ENCODE measurements around the gene PSKH1.
"Not testable (repeated sequence)": the region's sequence is repeated elsewhere in the genome, so short reads cannot be mapped to it uniquely, and the experiment has no call there.

The PSKH1 gene

GRCh38 chr16:67892899-67893742, at the start of gene PSKH1:
TSS of gene PSKH1 (plus strand) at chr16:67893254. CDS start at chr16:67908750, 15,496 bp downstream.
- DNase-seq (ENCODE audit: low spot score): peak; percentile 99

- DNase-seq (ENCODE audit: low spot score): peak; percentile 29
Observed at GRCh38 chr16:67843343-67843765, 49.7 kb upstream of the PSKH1 start.

- no peak for DNase-seq (ENCODE audit: low spot score)
Observed at GRCh38 chr16:67844497-67844896, 48.6 kb upstream of the PSKH1 start.

- DNase-seq (ENCODE audit: low spot score): no peak
Observed at GRCh38 chr16:67845291-67846062, 47.6 kb upstream of the PSKH1 start.

- DNase-seq (ENCODE audit: low spot score): no peak
Observed at GRCh38 chr16:67846063-67846319, 47.1 kb upstream of the PSKH1 start.

GRCh38 chr16:67846320-67847063, 46.6 kb upstream of the PSKH1 start, which contains the start of gene NUTF2:
TSS of gene NUTF2 (plus strand) at chr16:67846933. CDS start at chr16:67865131, 18,198 bp downstream.
- peak; percentile 96 for DNase-seq (ENCODE audit: low spot score)

- peak; percentile 79 for DNase-seq (ENCODE audit: low spot score)
Observed at GRCh38 chr16:67847064-67847861, 45.8 kb upstream of the PSKH1 start, which contains the start of gene CENPT. TSS of gene CENPT (minus strand) at chr16:67847693. CDS start at chr16:67833859, 13,834 bp downstream.

GRCh38 chr16:67848118-67848517, 44.9 kb upstream of the PSKH1 start:
- no peak for DNase-seq (ENCODE audit: low spot score)

GRCh38 chr16:67853670-67854069, 39.4 kb upstream of the PSKH1 start:
- DNase-seq (ENCODE audit: low spot score): no peak

GRCh38 chr16:67855789-67856188, 37.3 kb upstream of the PSKH1 start:
- no peak for DNase-seq (ENCODE audit: low spot score)

- no peak for DNase-seq (ENCODE audit: low spot score)
Observed at GRCh38 chr16:67856927-67857546, 36.0 kb upstream of the PSKH1 start.

GRCh38 chr16:67857547-67858233, 35.4 kb upstream of the PSKH1 start:
- DNase-seq (ENCODE audit: low spot score): peak; percentile 78

GRCh38 chr16:67858500-67858899, 34.6 kb upstream of the PSKH1 start:
- no peak for DNase-seq (ENCODE audit: low spot score)

GRCh38 chr16:67860589-67861398, 32.3 kb upstream of the PSKH1 start:
- no peak for DNase-seq (ENCODE audit: low spot score)

GRCh38 chr16:67861877-67862276, 31.2 kb upstream of the PSKH1 start:
- DNase-seq (ENCODE audit: low spot score): no peak

GRCh38 chr16:67862623-67863583, 30.2 kb upstream of the PSKH1 start:
- DNase-seq (ENCODE audit: low spot score): no peak

- not testable (repeated sequence) for DNase-seq (ENCODE audit: low spot score)
Observed at GRCh38 chr16:67864044-67864443, 29.0 kb upstream of the PSKH1 start.

- DNase-seq (ENCODE audit: low spot score): no peak
Observed at GRCh38 chr16:67864594-67864993, 28.5 kb upstream of the PSKH1 start.
